SK-N-SH (cell line): ENCODE results near the gene CPNE2.

ENCODE experiments used
- CHD2 ChIP-seq: fragments of 150-350 bp; IDR thresholded peaks from 2 replicates; pipeline ENCODE4 v1.6.1; 2018; ENCODE audit warnings: low read length; ENCODE audit not compliant: partially characterized antibody
- EP300 ChIP-seq, 2 experiments: IDR thresholded peaks; 2 replicates each; pipeline versions ENCODE4 v1.4.0 to v1.6.1; 2012; ENCODE audit warnings: borderline replicate concordance in 1 of 2, low read depth in 1 of 2, low read length in 1 of 2
- EZH2phosphoT487 ChIP-seq: fragments of 200-600 bp; sonication (generic); IDR thresholded peaks from 2 replicates; pipeline ENCODE4 v1.6.1; 2017; ENCODE audit warnings: low read depth, mixed run types, mild to moderate bottlenecking, antibody characterized with exemption, moderate library complexity, borderline replicate concordance
- POLR2AphosphoS5 ChIP-seq: IDR thresholded peaks from 2 replicates; pipeline ENCODE4 v1.6.1; 2012; ENCODE audit warnings: low read depth, low read length
- REST ChIP-seq: IDR thresholded peaks from 2 replicates; pipeline ENCODE4 v1.6.1; 2012; ENCODE audit warnings: mild to moderate bottlenecking, low read depth, low read length, moderate library complexity
- RFX5 ChIP-seq: IDR thresholded peaks from 2 replicates; pipeline ENCODE4 v1.6.1; 2012; ENCODE audit warnings: mild to moderate bottlenecking, improper control_type of control experiment, low read length
- SIN3A ChIP-seq: IDR thresholded peaks from 2 replicates; pipeline ENCODE4 v1.6.1; 2012; ENCODE audit warnings: low read depth, mild to moderate bottlenecking, low read length, moderate library complexity, borderline replicate concordance
- SMC3 ChIP-seq: IDR thresholded peaks from 2 replicates; pipeline ENCODE4 v1.6.1; 2012; ENCODE audit warnings: low read depth, low read length, improper control_type of control experiment
- TEAD4 ChIP-seq: IDR thresholded peaks from 2 replicates; pipeline ENCODE4 v1.4.0; 2012; ENCODE audit warnings: mild to moderate bottlenecking, borderline replicate concordance; ENCODE audit not compliant: insufficient read depth
- YY1 ChIP-seq: IDR thresholded peaks from 2 replicates; pipeline ENCODE4 v1.4.0; 2012; ENCODE audit warnings: low read depth, mild to moderate bottlenecking
- TF ChIP-seq, protein P1 (sequence below): fragments of 200-600 bp; sonication (generic); IDR thresholded peaks from 2 replicates; pipeline ENCODE4 v1.6.1; 2017; ENCODE audit warnings: antibody characterized with exemption, mild to moderate bottlenecking, moderate library complexity
- TF ChIP-seq, protein P2 (sequence below): IDR thresholded peaks from 2 replicates; pipeline ENCODE4 v1.4.0; 2012; ENCODE audit warnings: low read depth

GRCh38 chr16:57045694-57046381 is 46.5 kb upstream of the CPNE2 start:
- TF ChIP-seq YY1 (no peak), EZH2phosphoT487 (no peak), SMC3 (peak; percentile 33), POLR2AphosphoS5 (no peak), SIN3A (no peak), CHD2 (no peak), EP300 (IDR thresholded peaks at IDR 0.05; ENCODE audit: borderline replicate concordance in 1 of 2, low read depth in 1 of 2, low read length in 1 of 2) (no peak), TEAD4 (no peak), RFX5 (no peak), REST (no peak)
- TF ChIP-seq, protein P1, sequence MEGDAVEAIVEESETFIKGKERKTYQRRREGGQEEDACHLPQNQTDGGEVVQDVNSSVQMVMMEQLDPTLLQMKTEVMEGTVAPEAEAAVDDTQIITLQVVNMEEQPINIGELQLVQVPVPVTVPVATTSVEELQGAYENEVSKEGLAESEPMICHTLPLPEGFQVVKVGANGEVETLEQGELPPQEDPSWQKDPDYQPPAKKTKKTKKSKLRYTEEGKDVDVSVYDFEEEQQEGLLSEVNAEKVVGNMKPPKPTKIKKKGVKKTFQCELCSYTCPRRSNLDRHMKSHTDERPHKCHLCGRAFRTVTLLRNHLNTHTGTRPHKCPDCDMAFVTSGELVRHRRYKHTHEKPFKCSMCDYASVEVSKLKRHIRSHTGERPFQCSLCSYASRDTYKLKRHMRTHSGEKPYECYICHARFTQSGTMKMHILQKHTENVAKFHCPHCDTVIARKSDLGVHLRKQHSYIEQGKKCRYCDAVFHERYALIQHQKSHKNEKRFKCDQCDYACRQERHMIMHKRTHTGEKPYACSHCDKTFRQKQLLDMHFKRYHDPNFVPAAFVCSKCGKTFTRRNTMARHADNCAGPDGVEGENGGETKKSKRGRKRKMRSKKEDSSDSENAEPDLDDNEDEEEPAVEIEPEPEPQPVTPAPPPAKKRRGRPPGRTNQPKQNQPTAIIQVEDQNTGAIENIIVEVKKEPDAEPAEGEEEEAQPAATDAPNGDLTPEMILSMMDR, result peak; percentile 44
- TF ChIP-seq, protein P2, sequence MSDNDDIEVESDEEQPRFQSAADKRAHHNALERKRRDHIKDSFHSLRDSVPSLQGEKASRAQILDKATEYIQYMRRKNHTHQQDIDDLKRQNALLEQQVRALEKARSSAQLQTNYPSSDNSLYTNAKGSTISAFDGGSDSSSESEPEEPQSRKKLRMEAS, result no peak
